GM12878 (cell line): Measurements from ENCODE around the gene ARHGAP5. TPM values are rescaled to one million over a fixed set of nuclear protein-coding genes. Genes with fewer than 3 reads are reported as not detected.

Experiments
- FOXM1 ChIP-seq: IDR thresholded peaks from 2 replicates; pipeline ENCODE4 v1.6.1; 2012; ENCODE audit warnings: low read depth, mild to moderate bottlenecking, inconsistent platforms, low read length, moderate library complexity
- HDAC6 ChIP-seq: fragments of 200-600 bp; sonication (generic); IDR thresholded peaks from one replicate; pipeline ENCODE4 v1.8.0; 2017; ENCODE audit warnings: antibody characterized with exemption; ENCODE audit not compliant: unreplicated experiment
- MEF2B ChIP-seq: fragments of 450-650 bp; IDR thresholded peaks from 2 replicates; pipeline ENCODE4 v1.6.1; 2018; ENCODE audit warnings: mild to moderate bottlenecking, moderate library complexity; ENCODE audit not compliant: partially characterized antibody, poor library complexity, severe bottlenecking
- PAX5 ChIP-seq: IDR thresholded peaks from 2 replicates; pipeline ENCODE4 v1.6.1; 2011; ENCODE audit warnings: low read depth, low read length, borderline replicate concordance
- POU2F2 ChIP-seq: IDR thresholded peaks from 3 replicates; pipeline ENCODE4 v1.6.1; 2011; ENCODE audit warnings: low read depth, mild to moderate bottlenecking, low read length, borderline replicate concordance
- TCF3 ChIP-seq: IDR thresholded peaks from 2 replicates; pipeline ENCODE4 v1.6.1; 2012; ENCODE audit warnings: low read depth, mild to moderate bottlenecking, low read length, borderline replicate concordance; ENCODE audit not compliant: insufficient read depth
- WRNIP1 ChIP-seq: IDR thresholded peaks from 2 replicates; pipeline ENCODE4 v1.6.1; 2011; ENCODE audit warnings: low read depth, low read length, improper control_type of control experiment, borderline replicate concordance
- polyA plus RNA-seq, 11 experiments: library from polyadenylated mRNA; depleted of rRNA in 4 of 11; unstranded in 6 of 11; stranded (reverse) in 5 of 11; fragments of >200 nt; fragmentation: Nextera tagmentation in 4 of 11; fragmentation: Illumina TruSeq in 1 of 11; extraction: Ambion mirVana in 4 of 11; extraction: Trizol in 1 of 11; gene quantifications; 1 replicate in 1 of 11; 2 replicates in 10 of 11; pipeline versions ENCODE4 v1.2.1 to v1.2.3, GENCODE V29; 2011 to 2016; ENCODE audit warnings: inconsistent platforms in 2 of 11, missing spikeins in 2 of 11, low read depth in 1 of 11
- total RNA-seq, 4 experiments: library from RNA; depleted of rRNA in 3 of 4; stranded (reverse); fragments of >200 nt in 3 of 4; fragmentation: Illumina TruSeq in 1 of 4; extraction: Trizol in 1 of 4; gene quantifications; 2 replicates each; pipeline versions ENCODE4 v1.2.1 to v1.2.3, GENCODE V29; 2013 to 2021
- TF ChIP-seq, protein P1 (sequence below): fragments of 450-650 bp; IDR thresholded peaks from 2 replicates; pipeline ENCODE4 v1.6.1; 2017; ENCODE audit warnings: mild to moderate bottlenecking, moderate library complexity
- TF ChIP-seq, protein P2 (sequence below): IDR thresholded peaks from 2 replicates; pipeline ENCODE4 v1.6.1; 2011; ENCODE audit warnings: low read depth, mild to moderate bottlenecking, low read length, moderate library complexity, borderline replicate concordance; ENCODE audit errors: extremely low read depth
- TF ChIP-seq, protein P3 (sequence below): fragments of 150-350 bp; IDR thresholded peaks from 2 replicates; pipeline ENCODE4 v1.6.1; 2014; ENCODE audit warnings: mild to moderate bottlenecking, low read depth, low read length
- TF ChIP-seq, protein P4 (sequence below): IDR thresholded peaks from 2 replicates; pipeline ENCODE4 v1.6.1; 2011; ENCODE audit warnings: borderline replicate concordance, low read depth, mild to moderate bottlenecking, moderate library complexity, low read length; ENCODE audit not compliant: insufficient read depth, poor library complexity, severe bottlenecking
- TF ChIP-seq, protein P5 (sequence below): fragments of 450-650 bp; IDR thresholded peaks from 2 replicates; pipeline ENCODE4 v1.6.1; 2016; ENCODE audit warnings: mild to moderate bottlenecking

ARHGAP5 gene
- total and polyA plus RNA-seq, 10 of the 15 experiments (the other 5 are each of a cell fraction or from before 2014, with no cell fraction given) = 0.91 to 19.6 (median 7.2) TPM

DNA sequence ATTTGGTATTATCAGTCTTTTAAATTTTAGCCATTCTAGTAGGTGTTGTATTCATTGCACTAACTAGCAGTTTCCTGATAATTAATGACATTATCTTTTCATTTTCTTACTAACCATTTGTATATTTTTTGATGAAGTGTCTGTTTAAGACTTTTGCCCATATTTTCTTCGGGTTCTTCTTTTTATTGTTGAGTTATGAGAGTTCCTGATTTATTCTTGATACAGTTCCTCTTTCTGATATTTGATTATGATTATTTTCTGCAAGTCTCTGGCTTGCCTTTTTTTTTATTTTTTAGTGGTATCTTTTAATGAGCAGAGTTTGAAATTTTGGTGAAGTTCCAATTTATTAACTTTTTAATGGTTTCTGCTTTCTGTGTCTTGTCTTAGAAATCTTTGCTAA lies 118.5 kb downstream of the ARHGAP5 start (continued):
- TF ChIP-seq, protein P1, sequence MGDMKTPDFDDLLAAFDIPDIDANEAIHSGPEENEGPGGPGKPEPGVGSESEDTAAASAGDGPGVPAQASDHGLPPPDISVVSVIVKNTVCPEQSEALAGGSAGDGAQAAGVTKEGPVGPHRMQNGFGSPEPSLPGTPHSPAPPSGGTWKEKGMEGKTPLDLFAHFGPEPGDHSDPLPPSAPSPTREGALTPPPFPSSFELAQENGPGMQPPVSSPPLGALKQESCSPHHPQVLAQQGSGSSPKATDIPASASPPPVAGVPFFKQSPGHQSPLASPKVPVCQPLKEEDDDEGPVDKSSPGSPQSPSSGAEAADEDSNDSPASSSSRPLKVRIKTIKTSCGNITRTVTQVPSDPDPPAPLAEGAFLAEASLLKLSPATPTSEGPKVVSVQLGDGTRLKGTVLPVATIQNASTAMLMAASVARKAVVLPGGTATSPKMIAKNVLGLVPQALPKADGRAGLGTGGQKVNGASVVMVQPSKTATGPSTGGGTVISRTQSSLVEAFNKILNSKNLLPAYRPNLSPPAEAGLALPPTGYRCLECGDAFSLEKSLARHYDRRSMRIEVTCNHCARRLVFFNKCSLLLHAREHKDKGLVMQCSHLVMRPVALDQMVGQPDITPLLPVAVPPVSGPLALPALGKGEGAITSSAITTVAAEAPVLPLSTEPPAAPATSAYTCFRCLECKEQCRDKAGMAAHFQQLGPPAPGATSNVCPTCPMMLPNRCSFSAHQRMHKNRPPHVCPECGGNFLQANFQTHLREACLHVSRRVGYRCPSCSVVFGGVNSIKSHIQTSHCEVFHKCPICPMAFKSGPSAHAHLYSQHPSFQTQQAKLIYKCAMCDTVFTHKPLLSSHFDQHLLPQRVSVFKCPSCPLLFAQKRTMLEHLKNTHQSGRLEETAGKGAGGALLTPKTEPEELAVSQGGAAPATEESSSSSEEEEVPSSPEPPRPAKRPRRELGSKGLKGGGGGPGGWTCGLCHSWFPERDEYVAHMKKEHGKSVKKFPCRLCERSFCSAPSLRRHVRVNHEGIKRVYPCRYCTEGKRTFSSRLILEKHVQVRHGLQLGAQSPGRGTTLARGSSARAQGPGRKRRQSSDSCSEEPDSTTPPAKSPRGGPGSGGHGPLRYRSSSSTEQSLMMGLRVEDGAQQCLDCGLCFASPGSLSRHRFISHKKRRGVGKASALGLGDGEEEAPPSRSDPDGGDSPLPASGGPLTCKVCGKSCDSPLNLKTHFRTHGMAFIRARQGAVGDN = no peak
- TF ChIP-seq TCF3 = no peak
- TF ChIP-seq, protein P2, sequence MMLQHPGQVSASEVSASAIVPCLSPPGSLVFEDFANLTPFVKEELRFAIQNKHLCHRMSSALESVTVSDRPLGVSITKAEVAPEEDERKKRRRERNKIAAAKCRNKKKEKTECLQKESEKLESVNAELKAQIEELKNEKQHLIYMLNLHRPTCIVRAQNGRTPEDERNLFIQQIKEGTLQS = no peak
- TF ChIP-seq HDAC6 = no peak
- TF ChIP-seq, protein P3, sequence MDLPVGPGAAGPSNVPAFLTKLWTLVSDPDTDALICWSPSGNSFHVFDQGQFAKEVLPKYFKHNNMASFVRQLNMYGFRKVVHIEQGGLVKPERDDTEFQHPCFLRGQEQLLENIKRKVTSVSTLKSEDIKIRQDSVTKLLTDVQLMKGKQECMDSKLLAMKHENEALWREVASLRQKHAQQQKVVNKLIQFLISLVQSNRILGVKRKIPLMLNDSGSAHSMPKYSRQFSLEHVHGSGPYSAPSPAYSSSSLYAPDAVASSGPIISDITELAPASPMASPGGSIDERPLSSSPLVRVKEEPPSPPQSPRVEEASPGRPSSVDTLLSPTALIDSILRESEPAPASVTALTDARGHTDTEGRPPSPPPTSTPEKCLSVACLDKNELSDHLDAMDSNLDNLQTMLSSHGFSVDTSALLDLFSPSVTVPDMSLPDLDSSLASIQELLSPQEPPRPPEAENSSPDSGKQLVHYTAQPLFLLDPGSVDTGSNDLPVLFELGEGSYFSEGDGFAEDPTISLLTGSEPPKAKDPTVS = no peak
- TF ChIP-seq PAX5 = no peak
- TF ChIP-seq, protein P4, sequence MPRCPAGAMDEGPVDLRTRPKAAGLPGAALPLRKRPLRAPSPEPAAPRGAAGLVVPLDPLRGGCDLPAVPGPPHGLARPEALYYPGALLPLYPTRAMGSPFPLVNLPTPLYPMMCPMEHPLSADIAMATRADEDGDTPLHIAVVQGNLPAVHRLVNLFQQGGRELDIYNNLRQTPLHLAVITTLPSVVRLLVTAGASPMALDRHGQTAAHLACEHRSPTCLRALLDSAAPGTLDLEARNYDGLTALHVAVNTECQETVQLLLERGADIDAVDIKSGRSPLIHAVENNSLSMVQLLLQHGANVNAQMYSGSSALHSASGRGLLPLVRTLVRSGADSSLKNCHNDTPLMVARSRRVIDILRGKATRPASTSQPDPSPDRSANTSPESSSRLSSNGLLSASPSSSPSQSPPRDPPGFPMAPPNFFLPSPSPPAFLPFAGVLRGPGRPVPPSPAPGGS = no peak
- no peak for TF ChIP-seq WRNIP1
- no peak for TF ChIP-seq FOXM1
- no peak for TF ChIP-seq POU2F2
- TF ChIP-seq MEF2B = no peak
- TF ChIP-seq, protein P5, sequence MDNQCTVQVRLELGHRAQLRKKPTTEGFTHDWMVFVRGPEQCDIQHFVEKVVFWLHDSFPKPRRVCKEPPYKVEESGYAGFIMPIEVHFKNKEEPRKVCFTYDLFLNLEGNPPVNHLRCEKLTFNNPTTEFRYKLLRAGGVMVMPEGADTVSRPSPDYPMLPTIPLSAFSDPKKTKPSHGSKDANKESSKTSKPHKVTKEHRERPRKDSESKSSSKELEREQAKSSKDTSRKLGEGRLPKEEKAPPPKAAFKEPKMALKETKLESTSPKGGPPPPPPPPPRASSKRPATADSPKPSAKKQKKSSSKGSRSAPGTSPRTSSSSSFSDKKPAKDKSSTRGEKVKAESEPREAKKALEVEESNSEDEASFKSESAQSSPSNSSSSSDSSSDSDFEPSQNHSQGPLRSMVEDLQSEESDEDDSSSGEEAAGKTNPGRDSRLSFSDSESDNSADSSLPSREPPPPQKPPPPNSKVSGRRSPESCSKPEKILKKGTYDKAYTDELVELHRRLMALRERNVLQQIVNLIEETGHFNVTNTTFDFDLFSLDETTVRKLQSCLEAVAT = no peak
